Common myeloid progenitor, CD34-positive (primary cell): ENCODE measurements around the gene SMIM38.
A peak's percentile ranks its signal among the peaks of the same experiment; 100 is the strongest.

Experiments used
- CTCF ChIA-PET: fragments of 350-600 bp; sonication (Branson Sonifier 250); formaldehyde crosslinking; loops from one replicate; lab custom pipeline; 2021; ENCODE audit warnings: antibody characterized with exemption; lab: Charles Lee
- POLR2A ChIA-PET: fragments of 350-600 bp; sonication (Branson Sonifier 250); formaldehyde crosslinking; loops from one replicate; lab custom pipeline; 2021; ENCODE audit warnings: antibody characterized with exemption; lab: Charles Lee
- DNase-seq, 3 donors: peaks; one replicate each; pipeline versions ENCODE4 v3.0.0 to v3.0.0-alpha.2; 2013
- H3K27ac ChIP-seq, 2 experiments: 1 replicate in 1 of 2; 2 replicates in 1 of 2; pipeline ENCODE4 v1.7.0; 2013; ENCODE audit warnings: inconsistent platforms in 2 of 2, low read length in 2 of 2, mild to moderate bottlenecking in 2 of 2, low read depth in 1 of 2, moderate library complexity in 1 of 2; ENCODE audit not compliant: severe bottlenecking in 2 of 2, insufficient read depth in 1 of 2, poor library complexity in 1 of 2
- H3K27me3 ChIP-seq, 5 experiments: replicated peaks in 2 of 5; 1 replicate in 3 of 5; 2 replicates in 2 of 5; pipeline versions ENCODE4 v1.6.1 to v1.7.0; 2013; ENCODE audit warnings: low read length in 4 of 5, mild to moderate bottlenecking in 2 of 5, moderate library complexity in 2 of 5, inconsistent platforms in 1 of 5; ENCODE audit not compliant: insufficient read depth in 5 of 5, control insufficient read depth in 4 of 5
- H3K36me3 ChIP-seq, 4 experiments: 1 replicate in 2 of 4; 2 replicates in 2 of 4; pipeline versions ENCODE4 v1.6.1 to v1.7.0; 2013; ENCODE audit warnings: low read length in 3 of 4, control low read depth in 1 of 4, mild to moderate bottlenecking in 1 of 4; ENCODE audit not compliant: control insufficient read depth in 4 of 4, insufficient read depth in 4 of 4
- H3K4me1 ChIP-seq, 4 experiments: 1 replicate in 3 of 4; 2 replicates in 1 of 4; pipeline versions ENCODE4 v1.6.1 to v1.7.1; 2013; ENCODE audit warnings: low read length in 3 of 4, mild to moderate bottlenecking in 3 of 4, control low read depth in 1 of 4, inconsistent platforms in 1 of 4, moderate library complexity in 1 of 4; ENCODE audit not compliant: control insufficient read depth in 4 of 4, insufficient read depth in 4 of 4; ENCODE audit errors: control extremely low read depth in 1 of 4
- H3K4me3 ChIP-seq, 7 experiments: 1 replicate in 4 of 7; 2 replicates in 3 of 7; pipeline versions ENCODE4 v1.5.1 to v1.7.0; 2013; ENCODE audit warnings: mild to moderate bottlenecking in 7 of 7, low read length in 6 of 7, moderate library complexity in 6 of 7, inconsistent platforms in 2 of 7, low read depth in 2 of 7, control low read depth in 1 of 7; ENCODE audit not compliant: insufficient read depth in 4 of 7, control insufficient read depth in 1 of 7; ENCODE audit errors: extremely low read depth in 1 of 7
- H3K9me3 ChIP-seq, 5 experiments: 1 replicate in 4 of 5; 2 replicates in 1 of 5; pipeline versions ENCODE4 v1.6.1 to v1.7.1; 2013; ENCODE audit warnings: low read length in 4 of 5, mild to moderate bottlenecking in 2 of 5, inconsistent platforms in 1 of 5, low read depth in 1 of 5, moderate library complexity in 1 of 5; ENCODE audit not compliant: control insufficient read depth in 4 of 5, insufficient read depth in 2 of 5; ENCODE audit errors: control extremely low read depth in 1 of 5
- WGBS: methylation state at CpG from one replicate; pipeline ENCODE4 v1.1.5; 2013; ENCODE audit not compliant: insufficient coverage; 5-methylcytosine and 5-hydroxymethylcytosine counted together

The SMIM38 gene

DNA sequence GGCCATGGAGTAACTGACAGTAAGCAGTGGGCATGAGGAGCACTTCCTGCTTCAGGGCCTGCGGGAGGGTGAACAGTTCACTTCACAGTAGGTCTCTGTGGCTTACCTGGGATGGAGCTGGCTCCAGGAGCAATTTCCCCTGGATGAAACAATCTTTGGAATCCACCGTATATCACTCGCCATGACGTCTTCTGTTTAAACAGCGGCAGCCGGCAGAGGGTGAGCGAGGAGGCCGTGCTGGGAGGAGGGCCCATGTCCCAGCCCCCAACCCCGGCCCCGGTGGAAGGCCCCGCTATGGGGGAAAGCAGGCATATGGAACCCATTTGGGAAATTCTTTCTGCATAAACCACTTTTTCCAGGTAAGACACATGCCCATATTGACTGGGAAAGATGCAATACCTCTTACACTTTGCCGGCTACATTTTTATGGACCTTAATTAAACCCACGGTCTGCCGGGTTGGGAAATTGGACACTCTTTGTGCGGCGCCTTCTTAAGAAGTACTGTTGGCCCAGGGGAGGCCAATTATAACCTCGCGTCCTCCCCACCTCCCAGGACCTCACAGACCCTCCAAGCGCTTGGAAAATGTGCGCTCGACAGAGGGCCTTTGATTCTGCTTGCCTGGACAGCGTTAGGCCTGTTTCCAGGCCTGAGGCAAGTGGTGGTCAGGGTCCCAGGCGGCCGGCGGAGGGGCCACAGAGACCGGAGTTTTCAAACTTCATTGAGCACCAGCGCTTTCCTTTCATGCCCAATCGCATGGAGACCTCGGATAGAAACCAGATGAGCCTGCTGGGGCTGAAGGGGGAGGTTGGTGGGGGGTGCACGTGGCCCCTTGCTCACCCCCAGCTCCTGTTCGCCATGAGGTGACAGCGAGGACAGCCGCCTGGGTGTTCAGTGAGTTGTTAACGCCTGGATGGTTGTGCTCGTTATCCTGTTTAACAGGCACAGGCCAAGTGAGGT is 40.4 kb downstream of the SMIM38 start:
- no peaks in the 10 kb centered on the region for H3K9me3 ChIP-seq
- H3K36me3 ChIP-seq: no peaks in the 10 kb centered on the region
- H3K4me1 ChIP-seq: peaks cover 0 to 5% (median 0%) of the 10 kb centered on the region in 4 experiments
- DNase-seq: no peak
- ChIA-PET CTCF (no interaction called here), POLR2A (no interaction called here)
- no peak overlapping the region for H3K27ac ChIP-seq
- peaks cover 0 to 4% (median 0%) of the 10 kb centered on the region in 5 experiments for H3K27me3 ChIP-seq
- no peak overlapping the region for H3K4me3 ChIP-seq
- WGBS: 97% methylated on average over 33 of the region's 35 CpGs

DNA sequence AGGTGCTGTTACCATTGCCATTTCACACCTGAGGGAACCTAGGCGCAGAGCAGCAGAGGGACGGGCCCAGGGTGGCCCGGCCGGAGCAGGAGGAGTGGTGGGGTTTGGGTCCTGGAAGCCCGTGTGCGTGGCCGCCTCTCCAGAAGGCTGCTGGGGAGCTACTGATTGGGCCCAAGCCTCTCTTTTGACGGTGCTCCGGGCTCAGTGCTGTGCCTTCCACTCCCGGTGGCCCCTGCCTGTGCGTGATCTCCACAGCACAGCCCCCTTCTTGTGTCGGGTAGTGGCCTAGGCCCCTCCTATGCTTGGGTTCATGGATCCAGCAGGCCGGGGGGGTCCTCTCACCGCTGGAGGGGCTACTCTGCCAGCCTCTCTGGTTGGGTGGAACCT is 41.0 kb downstream of the SMIM38 start:
- H3K36me3 ChIP-seq: no peaks in the 10 kb centered on the region
- peaks cover 0 to 5% (median 0%) of the 10 kb centered on the region in 4 experiments for H3K4me1 ChIP-seq
- H3K27me3 ChIP-seq: peaks cover 0 to 4% (median 0%) of the 10 kb centered on the region in 5 experiments
- WGBS: 99% methylated on average over 9 of the region's 14 CpGs
- no peaks in the 10 kb centered on the region for H3K9me3 ChIP-seq
- ChIA-PET POLR2A (no interaction called here), CTCF (interaction anchor here (1.0 kb wide), 1 partner anchor 21 kb away, joined by 3 read pairs; no protein-coding TSS in a partner anchor)
- H3K27ac ChIP-seq: no peak overlapping the region
- DNase-seq: no peak
- no peak overlapping the region for H3K4me3 ChIP-seq

DNA sequence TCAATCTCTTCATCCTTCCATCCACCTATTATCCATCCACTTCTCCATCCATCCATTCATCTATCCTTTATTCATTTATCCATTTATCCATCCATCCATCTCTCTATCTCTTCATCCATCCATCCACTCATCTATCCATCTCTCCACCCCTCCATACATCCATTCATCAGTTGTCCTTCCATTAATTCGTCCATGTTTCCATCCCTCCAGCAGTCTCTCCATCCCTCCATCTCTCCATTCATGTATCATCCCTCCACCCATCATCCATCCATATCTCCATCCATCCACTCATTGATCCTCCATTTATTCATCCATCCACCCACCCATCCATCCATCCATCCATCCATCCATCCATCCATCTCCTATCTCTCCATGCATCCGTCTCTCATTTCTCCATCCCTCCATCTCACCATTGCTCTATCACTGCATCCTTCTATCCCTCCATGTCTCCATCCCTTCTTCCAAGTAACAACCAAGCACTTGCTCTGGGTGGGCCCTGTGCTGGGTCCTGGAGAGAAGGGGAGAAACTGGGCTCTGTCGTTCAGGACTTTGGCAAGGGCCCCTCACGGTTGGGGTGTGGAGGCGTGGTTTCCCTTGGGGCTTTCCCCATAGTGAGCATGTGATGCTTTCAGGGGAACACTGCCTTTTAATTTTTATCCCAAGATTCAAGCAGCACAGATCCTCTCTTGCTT is 43.3 kb downstream of the SMIM38 start:
- Histone ChIP-seq H3K4me3 (no peak overlapping the region), H3K27me3 (peaks cover 0 to 4% (median 0%) of the 10 kb centered on the region in 5 experiments), H3K9me3 (no peaks in the 10 kb centered on the region), H3K27ac (no peak overlapping the region), H3K36me3 (no peaks in the 10 kb centered on the region), H3K4me1 (peaks cover 0 to 1% (median 0%) of the 10 kb centered on the region in 4 experiments)
- POLR2A ChIA-PET: no interaction called here
- peak in 1 of 3 donors; percentile 12 for DNase-seq
- CTCF ChIA-PET: no interaction called here
- WGBS: 41% methylated on average over 4 of the region's 5 CpGs

DNA sequence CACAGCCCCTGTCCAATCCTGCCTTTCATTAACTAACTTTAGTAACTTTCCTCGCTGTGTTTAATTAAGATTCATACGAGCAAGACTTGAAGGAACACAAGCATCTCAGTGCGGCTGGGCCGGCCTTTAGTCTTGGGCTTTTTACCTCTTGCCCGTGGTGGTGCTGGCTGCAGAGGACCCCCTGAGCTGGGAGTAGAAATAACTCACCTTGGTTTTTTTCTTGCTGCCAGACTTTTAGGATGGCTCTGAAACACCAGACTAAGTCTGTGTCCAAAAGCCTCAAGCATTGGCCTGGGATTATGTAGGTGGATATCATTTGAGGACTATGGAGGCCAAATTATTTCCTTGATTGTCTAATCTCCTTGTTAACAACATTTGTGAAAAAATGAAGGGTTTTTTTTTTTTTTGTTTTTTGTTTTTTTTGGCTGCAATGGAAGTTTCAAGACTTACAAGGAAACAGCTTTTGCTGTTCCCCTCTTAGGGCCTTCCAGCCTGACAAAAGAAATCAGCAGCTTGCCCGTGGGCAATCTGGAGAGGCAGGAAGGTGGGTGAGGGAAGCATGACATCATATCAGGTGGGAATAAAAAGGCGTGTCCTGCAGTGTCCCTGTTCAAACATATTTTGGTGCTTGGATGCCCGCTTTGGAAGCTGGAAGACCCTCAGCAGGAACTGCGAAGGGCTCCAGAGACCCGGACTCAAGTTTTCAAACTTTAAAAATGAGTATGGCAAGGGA is 44.0 kb downstream of the SMIM38 start:
- ChIA-PET CTCF (no interaction called here), POLR2A (no interaction called here)
- DNase-seq: no peak

DNA sequence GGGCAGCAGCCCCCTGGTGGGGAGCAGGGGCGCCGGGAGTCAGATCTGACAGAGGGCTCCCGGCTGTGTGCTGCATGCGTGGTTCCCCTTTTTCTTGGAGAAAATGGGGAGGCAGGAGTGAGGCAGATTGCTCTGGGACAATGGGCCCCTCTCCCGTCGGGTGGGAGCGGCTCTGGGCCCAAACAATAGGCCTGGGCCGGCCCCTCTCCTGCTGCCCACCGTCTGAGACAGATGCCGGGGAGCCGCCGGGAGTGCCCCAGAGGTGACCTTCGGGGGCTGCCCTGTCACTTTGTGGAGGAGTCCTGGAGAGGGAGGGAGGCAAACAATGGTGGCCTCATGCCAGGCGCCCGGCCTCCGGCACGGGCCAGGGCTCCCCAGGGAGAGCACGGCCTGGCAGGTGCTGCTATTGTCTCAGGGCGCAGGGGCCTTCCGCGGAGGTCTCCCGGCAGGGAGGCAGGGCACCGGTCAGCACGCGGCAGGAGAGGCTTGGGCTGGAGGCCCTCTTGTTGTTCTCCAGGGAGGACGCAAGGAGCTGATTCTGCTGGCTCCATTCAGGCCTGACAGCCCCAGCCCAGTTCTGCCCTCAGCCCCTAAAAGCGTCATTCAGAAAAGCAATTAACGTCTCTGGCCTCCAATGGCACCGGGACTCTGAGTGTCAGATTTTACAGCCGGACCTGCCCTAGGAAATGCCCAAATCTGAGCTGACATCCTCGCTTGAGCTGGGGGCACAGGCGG is 44.8 kb downstream of the SMIM38 start:
- CTCF ChIA-PET: no interaction called here

More for the DNA sequence above, 44.0 kb downstream of the SMIM38 start:
- Histone ChIP-seq H3K4me1 (peaks cover 0 to 1% (median 0%) of the 10 kb centered on the region in 4 experiments), H3K9me3 (no peaks in the 10 kb centered on the region), H3K27me3 (peaks cover 0 to 4% (median 0%) of the 10 kb centered on the region in 5 experiments), H3K27ac (no peak overlapping the region), H3K4me3 (no peak overlapping the region), H3K36me3 (no peaks in the 10 kb centered on the region)
- WGBS: 83% methylated on average over 10 of the region's 10 CpGs

DNA sequence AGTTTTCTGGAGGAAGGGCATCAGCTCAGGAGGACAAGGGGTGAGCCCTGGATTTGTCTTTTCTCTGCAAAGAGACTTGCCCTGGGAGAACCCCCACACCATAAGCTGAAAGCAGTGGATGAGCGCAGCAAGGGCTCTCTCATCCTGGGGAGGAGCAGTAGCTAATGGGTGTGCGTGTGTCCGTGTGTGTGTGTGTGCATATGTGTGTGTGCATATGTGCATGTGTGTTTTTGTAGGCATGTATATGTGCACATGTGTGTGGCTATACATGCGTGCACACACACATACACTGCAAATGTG is 45.3 kb downstream of the SMIM38 start:
- ChIA-PET POLR2A (no interaction called here), CTCF (no interaction called here)
- peaks cover 0 to 4% (median 0%) of the 10 kb centered on the region in 5 experiments for H3K27me3 ChIP-seq
- WGBS: 90% methylated on average over 3 of the region's 4 CpGs
- H3K36me3 ChIP-seq: no peaks in the 10 kb centered on the region
- peaks cover 0 to 1% (median 0%) of the 10 kb centered on the region in 4 experiments for H3K4me1 ChIP-seq
- H3K27ac ChIP-seq: no peak overlapping the region
- DNase-seq: no peak
- H3K9me3 ChIP-seq: no peaks in the 10 kb centered on the region
- H3K4me3 ChIP-seq: no peak overlapping the region

More for the DNA sequence above, 44.8 kb downstream of the SMIM38 start:
- Histone ChIP-seq H3K27me3 (peaks cover 0 to 4% (median 0%) of the 10 kb centered on the region in 5 experiments), H3K36me3 (no peaks in the 10 kb centered on the region), H3K4me1 (peaks cover 0 to 1% (median 0%) of the 10 kb centered on the region in 4 experiments), H3K9me3 (no peaks in the 10 kb centered on the region), H3K27ac (no peak overlapping the region), H3K4me3 (no peak overlapping the region)
- 75% methylated on average over 25 of the region's 32 CpGs for WGBS
- POLR2A ChIA-PET: no interaction called here
- DNase-seq: no peak
